OCI-LY1 (cell line): ENCODE data around the gene ADA.

Source experiments
- CTCF ChIP-seq: fragments of 200-600 bp; sonication (generic), shearing (Covaris generic); IDR thresholded peaks from 2 replicates; pipeline ENCODE4 v1.5.1; 2017; ENCODE audit warnings: mild to moderate bottlenecking, antibody characterized with exemption, low read length, moderate library complexity, mixed read lengths
- EZH2 ChIP-seq: fragments of 200-600 bp; sonication (generic), shearing (Covaris generic); IDR thresholded peaks from 2 replicates; pipeline ENCODE4 v1.8.0; 2017; ENCODE audit warnings: borderline replicate concordance, mixed run types, mild to moderate bottlenecking, antibody characterized with exemption, low read length, moderate library complexity, mixed read lengths

- TF ChIP-seq CTCF = no peak
- no peak for TF ChIP-seq EZH2
Observed at GRCh38 chr20:44700306-44700705, 48.8 kb upstream of the ADA start.
